Measurements from ENCODE around the gene IL19.

Gene IL19

GRCh38 chr1:206833106-206833680 is 62.6 kb downstream of the IL19 start (continued):
- TF ChIP-seq POU6F1 (CRISPR knock-in tag; IDR thresholded peaks at IDR 0.05; ENCODE audit: borderline replicate concordance, low read depth), result no peak
- TF ChIP-seq ARNTL (CRISPR knock-in tag; IDR thresholded peaks at IDR 0.05; ENCODE audit: borderline replicate concordance, low read depth), result no peak
- no peak for TF ChIP-seq CREB5 (CRISPR knock-in tag; IDR thresholded peaks at IDR 0.05; ENCODE audit: low read depth)
- no peak for TF ChIP-seq ZC3H10 (CRISPR knock-in tag; IDR thresholded peaks at IDR 0.05)
- TF ChIP-seq ZNF70 (CRISPR knock-in tag; IDR thresholded peaks at IDR 0.05), result no peak
- TF ChIP-seq OSR1 (CRISPR knock-in tag; IDR thresholded peaks at IDR 0.05), result no peak
- no peak for TF ChIP-seq PPARA (CRISPR knock-in tag; IDR thresholded peaks at IDR 0.05; ENCODE audit: borderline replicate concordance)

GRCh38 chr1:206833801-206834200 is 63.2 kb downstream of the IL19 start:
- no peak for ATAC-seq
- TF ChIP-seq ZFP3 (CRISPR knock-in tag; IDR thresholded peaks at IDR 0.05), result no peak
- TF ChIP-seq CSDC2 (CRISPR knock-in tag; IDR thresholded peaks at IDR 0.05), result no peak
- no peak for TF ChIP-seq TSHZ2 (CRISPR knock-in tag; IDR thresholded peaks at IDR 0.05)
- no peak for TF ChIP-seq POU6F1 (CRISPR knock-in tag; IDR thresholded peaks at IDR 0.05; ENCODE audit: borderline replicate concordance, low read depth)
- TF ChIP-seq PATZ1 (CRISPR knock-in tag; IDR thresholded peaks at IDR 0.05; ENCODE audit: borderline replicate concordance), result no peak
- TF ChIP-seq ZFP30 (CRISPR knock-in tag; IDR thresholded peaks at IDR 0.05), result no peak
- TF ChIP-seq ISL1 (CRISPR knock-in tag; IDR thresholded peaks at IDR 0.05), result no peak
- TF ChIP-seq BACH2 (CRISPR knock-in tag; IDR thresholded peaks at IDR 0.05; ENCODE audit: borderline replicate concordance), result no peak
- TF ChIP-seq PPARA (CRISPR knock-in tag; IDR thresholded peaks at IDR 0.05; ENCODE audit: borderline replicate concordance), result no peak
- TF ChIP-seq ZNF565 (CRISPR knock-in tag; conservative IDR thresholded peaks at IDR 0.05; ENCODE audit: low read depth), result no peak
- no peak for TF ChIP-seq TOX (CRISPR knock-in tag; IDR thresholded peaks at IDR 0.05; ENCODE audit: borderline replicate concordance)

GRCh38 chr1:206834217-206834616 is 63.6 kb downstream of the IL19 start:
- TF ChIP-seq ZNF8 (CRISPR knock-in tag; IDR thresholded peaks at IDR 0.05) (no peak), ZFP3 (CRISPR knock-in tag; IDR thresholded peaks at IDR 0.05) (no peak), BACH2 (CRISPR knock-in tag; IDR thresholded peaks at IDR 0.05; ENCODE audit: borderline replicate concordance) (no peak), ZNF565 (CRISPR knock-in tag; conservative IDR thresholded peaks at IDR 0.05; ENCODE audit: low read depth) (no peak), SNAI2 (CRISPR knock-in tag; IDR thresholded peaks at IDR 0.05) (no peak), CREB5 (CRISPR knock-in tag; IDR thresholded peaks at IDR 0.05; ENCODE audit: low read depth) (no peak), PATZ1 (CRISPR knock-in tag; IDR thresholded peaks at IDR 0.05; ENCODE audit: borderline replicate concordance) (no peak), ARNTL (CRISPR knock-in tag; IDR thresholded peaks at IDR 0.05; ENCODE audit: borderline replicate concordance, low read depth) (no peak), CSRNP3 (CRISPR knock-in tag; IDR thresholded peaks at IDR 0.05) (no peak), POU6F1 (CRISPR knock-in tag; IDR thresholded peaks at IDR 0.05; ENCODE audit: borderline replicate concordance, low read depth) (no peak), GLIS3 (CRISPR knock-in tag; IDR thresholded peaks at IDR 0.05) (no peak), TOX (CRISPR knock-in tag; IDR thresholded peaks at IDR 0.05; ENCODE audit: borderline replicate concordance) (no peak), ISL1 (CRISPR knock-in tag; IDR thresholded peaks at IDR 0.05) (no peak), OSR1 (CRISPR knock-in tag; IDR thresholded peaks at IDR 0.05) (no peak)
- no peak for ATAC-seq
